PC-9 (cell line): ENCODE results near the gene AZGP1. TPM values are rescaled to one million over a fixed set of nuclear protein-coding genes. Genes with fewer than 3 reads are reported as not detected.

Experiments used
- BruUV-seq: library from RNA; stranded (reverse); fragments of 400-500 nt; replicated peaks from 2 replicates; lab custom pipeline; 2021; lab: Mats Ljungman, UMichigan
- CTCF ChIA-PET: fragments of 300-600 bp; sonication (Branson Sonifier 250); formaldehyde crosslinking; loops from one replicate; lab custom pipeline; 2022; ENCODE audit warnings: antibody characterized with exemption; lab: Charles Lee
- POLR2A ChIA-PET: fragments of 300-600 bp; sonication (Branson Sonifier 250); formaldehyde crosslinking; loops from one replicate; lab custom pipeline; 2022; ENCODE audit warnings: antibody characterized with exemption; ENCODE audit not compliant: unreplicated experiment; lab: Charles Lee
- DNase-seq, 2 experiments: peaks; one replicate each; pipeline versions ENCODE4 v3.0.0 to v3.0.0-alpha.2; 2015 to 2022; ENCODE audit warnings: mixed read lengths in 1 of 2
- H2AFZ ChIP-seq: fragments of 200-600 bp; sonication (generic); 2 replicates; pipeline ENCODE4 v1.8.1; 2017; ENCODE audit warnings: antibody characterized with exemption
- H3F3A ChIP-seq: fragments of 200-600 bp; sonication (generic); 2 replicates; pipeline ENCODE4 v1.8.1; 2017; ENCODE audit warnings: antibody characterized with exemption, mild to moderate bottlenecking, low read depth; ENCODE audit not compliant: insufficient read depth
- H3K27ac ChIP-seq: fragments of 200-600 bp; sonication (generic); 2 replicates; pipeline ENCODE4 v1.6.1; 2016; ENCODE audit warnings: mixed run types
- H3K27me3 ChIP-seq: fragments of 200-600 bp; sonication (generic); 2 replicates; pipeline ENCODE4 v1.6.1; 2016; ENCODE audit warnings: low read depth, mixed run types; ENCODE audit not compliant: insufficient read depth
- H3K36me3 ChIP-seq: fragments of 200-600 bp; sonication (generic); 2 replicates; pipeline ENCODE4 v1.6.1; 2016; ENCODE audit warnings: low read depth, mixed run types
- H3K4me1 ChIP-seq: fragments of 200-600 bp; sonication (generic); replicated peaks from 2 replicates; pipeline ENCODE4 v1.6.1; 2016; ENCODE audit warnings: mixed run types; ENCODE audit not compliant: insufficient read depth
- H3K4me2 ChIP-seq: fragments of 200-600 bp; sonication (generic); 2 replicates; pipeline ENCODE4 v1.6.1; 2017; ENCODE audit warnings: mixed run types
- H3K4me3 ChIP-seq: fragments of 200-600 bp; sonication (generic); 2 replicates; pipeline ENCODE4 v1.6.1; 2016; ENCODE audit warnings: mixed run types
- H3K79me2 ChIP-seq: fragments of 200-600 bp; sonication (generic); 2 replicates; pipeline ENCODE4 v1.6.1; 2017; ENCODE audit warnings: low read depth, mixed run types
- H3K9me2 ChIP-seq: fragments of 200-600 bp; sonication (generic); 2 replicates; pipeline ENCODE4 v1.8.1; 2017; ENCODE audit warnings: mild to moderate bottlenecking; ENCODE audit not compliant: insufficient read depth
- H3K9me3 ChIP-seq: fragments of 200-600 bp; sonication (generic); 2 replicates; pipeline ENCODE4 v1.8.1; 2016; ENCODE audit warnings: low read depth; ENCODE audit not compliant: insufficient read depth
- H4K20me1 ChIP-seq: fragments of 200-600 bp; sonication (generic); 2 replicates; pipeline ENCODE4 v1.8.1; 2017; ENCODE audit not compliant: insufficient read depth
- CTCF ChIP-seq: fragments of 200-600 bp; sonication (generic); conservative IDR thresholded peaks from 2 replicates; pipeline ENCODE4 v1.6.1; 2017; ENCODE audit warnings: mixed run types, antibody characterized with exemption, mild to moderate bottlenecking, moderate library complexity
- EZH2 ChIP-seq: fragments of 200-600 bp; sonication (generic); IDR thresholded peaks from 2 replicates; pipeline ENCODE4 v1.8.0; 2017; ENCODE audit warnings: antibody characterized with exemption, low read depth
- intact Hi-C: fragments of 100-400 bp; cut with micrococcal nuclease; formaldehyde crosslinking; loops from one replicate; pipeline ENCODE4 v1.10.0; 2022; ENCODE audit not compliant: unreplicated experiment
- total RNA-seq: library from RNA; stranded (reverse); gene quantifications from 2 replicates; pipeline ENCODE4 v1.2.3, GENCODE V29; 2021

AZGP1 gene
- total RNA-seq, 1 experiment from 2014 or later = not detected

GRCh38 chr7:99927536-99927935 lies 48.3 kb downstream of the AZGP1 start:
- Histone ChIP-seq H4K20me1 (no peaks in the 10 kb centered on the region), H2AFZ (no peak overlapping the region), H3K36me3 (no peaks in the 10 kb centered on the region), H3K4me3 (no peak overlapping the region), H3K9me2 (no peaks in the 10 kb centered on the region), H3K4me1 (0 out of 2 replicates have a peak, but pooled peaks cover 3% of the 10 kb centered on the region), H3K9me3 (no peaks in the 10 kb centered on the region; the same call in 1 of the 2 replicates), H3K4me2 (no peak overlapping the region), H3K27me3 (peaks cover 48% of the 10 kb centered on the region), H3F3A (no peaks in the 10 kb centered on the region), H3K79me2 (no peaks in the 10 kb centered on the region), H3K27ac (no peak overlapping the region)
- TF ChIP-seq EZH2 = no peak
- TF ChIP-seq CTCF = no peak
- intact Hi-C loops = loop anchor here (5.0 kb wide), 1 partner anchor 50 kb away; the partner anchor contains the start of gene AZGP1
- ChIA-PET CTCF (no interaction called here), POLR2A (no interaction called here)
- no TSS peak for BruUV-seq
- no peak for DNase-seq

- no peak for DNase-seq
- TF ChIP-seq CTCF (no peak), EZH2 (no peak)
- H3K4me2 ChIP-seq = no peak overlapping the region
- no TSS peak for BruUV-seq
- no peaks in the 10 kb centered on the region for H3K36me3 ChIP-seq
- H4K20me1 ChIP-seq = no peaks in the 10 kb centered on the region
- 0 out of 2 replicates have a peak, but pooled peaks cover 3% of the 10 kb centered on the region for H3K4me1 ChIP-seq
- no peaks in the 10 kb centered on the region for H3K79me2 ChIP-seq
- ChIA-PET POLR2A (no interaction called here), CTCF (no interaction called here)
- no peaks in the 10 kb centered on the region for H3K9me2 ChIP-seq
- no peak overlapping the region for H2AFZ ChIP-seq
- H3K27ac ChIP-seq = no peak overlapping the region
- no peaks in the 10 kb centered on the region; the same call in 1 of the 2 replicates for H3K9me3 ChIP-seq
- peaks cover 36% of the 10 kb centered on the region for H3K27me3 ChIP-seq
- no peak overlapping the region for H3K4me3 ChIP-seq
- peaks cover 5% of the 10 kb centered on the region; the same call in 1 of the 2 replicates for H3F3A ChIP-seq
- intact Hi-C loops = loop anchor here (5.0 kb wide), 1 partner anchor 51 kb away; the partner anchor contains the start of gene AZGP1
Measured at GRCh38 chr7:99926321-99926720, 49.5 kb downstream of the AZGP1 start.

- Histone ChIP-seq H4K20me1 (no peaks in the 10 kb centered on the region), H2AFZ (no peak overlapping the region), H3K4me3 (no peak overlapping the region), H3F3A (peaks cover 17% of the 10 kb centered on the region; the same call in 1 of the 2 replicates), H3K9me2 (no peaks in the 10 kb centered on the region), H3K4me1 (peaks cover 9% of the 10 kb centered on the region), H3K27ac (no peak overlapping the region), H3K79me2 (peaks cover 21% of the 10 kb centered on the region), H3K9me3 (no peaks in the 10 kb centered on the region; the same call in 1 of the 2 replicates), H3K36me3 (no peaks in the 10 kb centered on the region), H3K4me2 (no peak overlapping the region), H3K27me3 (peaks cover 22% of the 10 kb centered on the region)
- BruUV-seq = no TSS peak
- intact Hi-C loops = no loop called here
- POLR2A ChIA-PET = no interaction called here
- CTCF ChIA-PET = interaction anchor here (0.7 kb wide), 1 partner anchor 21 kb away, joined by 3 read pairs; no protein-coding TSS in a partner anchor
- no peak for TF ChIP-seq CTCF
- no peak for TF ChIP-seq EZH2
- DNase-seq = no peak
Measured at GRCh38 chr7:99923200-99923599, 52.6 kb downstream of the AZGP1 start.
